GM13977 (cell line): Measurements from ENCODE around the gene P2RX4.
"Not testable (repeated sequence)": the region's sequence is repeated elsewhere in the genome, so short reads cannot be mapped to it uniquely, and the experiment has no call there.

Experiments
- DNase-seq: peaks from one replicate; pipeline ENCODE4 v3.0.0; 2012; ENCODE audit warnings: low spot score
- in situ Hi-C: fragments of 300-500 bp; cut with MboI; formaldehyde crosslinking; loops from one replicate; pipeline ENCODE4 v1.12.0; 2022; ENCODE audit warnings: low sequenced_read_pairs, low pct_unique_long_range_greater_than_20kb, mixed read lengths, inconsistent platforms; ENCODE audit not compliant: unreplicated experiment
- TF ChIP-seq, protein P1 (sequence below): IDR thresholded peaks from 2 replicates; pipeline ENCODE4 v1.5.1; 2012; ENCODE audit warnings: mild to moderate bottlenecking, control low read depth; ENCODE audit not compliant: insufficient read depth; ENCODE audit errors: extremely low read depth, missing control alignments

The P2RX4 gene

GRCh38 chr12:121226399-121226798, 16.5 kb downstream of the P2RX4 start:
- TF ChIP-seq, protein P1, sequence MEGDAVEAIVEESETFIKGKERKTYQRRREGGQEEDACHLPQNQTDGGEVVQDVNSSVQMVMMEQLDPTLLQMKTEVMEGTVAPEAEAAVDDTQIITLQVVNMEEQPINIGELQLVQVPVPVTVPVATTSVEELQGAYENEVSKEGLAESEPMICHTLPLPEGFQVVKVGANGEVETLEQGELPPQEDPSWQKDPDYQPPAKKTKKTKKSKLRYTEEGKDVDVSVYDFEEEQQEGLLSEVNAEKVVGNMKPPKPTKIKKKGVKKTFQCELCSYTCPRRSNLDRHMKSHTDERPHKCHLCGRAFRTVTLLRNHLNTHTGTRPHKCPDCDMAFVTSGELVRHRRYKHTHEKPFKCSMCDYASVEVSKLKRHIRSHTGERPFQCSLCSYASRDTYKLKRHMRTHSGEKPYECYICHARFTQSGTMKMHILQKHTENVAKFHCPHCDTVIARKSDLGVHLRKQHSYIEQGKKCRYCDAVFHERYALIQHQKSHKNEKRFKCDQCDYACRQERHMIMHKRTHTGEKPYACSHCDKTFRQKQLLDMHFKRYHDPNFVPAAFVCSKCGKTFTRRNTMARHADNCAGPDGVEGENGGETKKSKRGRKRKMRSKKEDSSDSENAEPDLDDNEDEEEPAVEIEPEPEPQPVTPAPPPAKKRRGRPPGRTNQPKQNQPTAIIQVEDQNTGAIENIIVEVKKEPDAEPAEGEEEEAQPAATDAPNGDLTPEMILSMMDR = no peak

GRCh38 chr12:121226871-121227270, 16.9 kb downstream of the P2RX4 start:
- in situ Hi-C loops, DNase-seq: not testable (repeated sequence)

More at GRCh38 chr12:121226399-121226798, 16.5 kb downstream of the P2RX4 start:
- DNase-seq = no peak
- in situ Hi-C loops = no loop called here

GRCh38 chr12:121227294-121227693, 17.4 kb downstream of the P2RX4 start:
- in situ Hi-C loops = no loop called here
- TF ChIP-seq, protein P1 = no peak
- DNase-seq = peak; percentile 75

- in situ Hi-C loops = no loop called here
- DNase-seq = no peak
- TF ChIP-seq, protein P1 = no peak
These were observed 19.2 kb downstream of the P2RX4 start for GRCh38 chr12:121228919-121229665.

GRCh38 chr12:121229826-121230537, 20.1 kb downstream of the P2RX4 start:
- TF ChIP-seq, protein P1 = peak; percentile 87
- in situ Hi-C loops = not testable (repeated sequence)
- DNase-seq = peak; percentile 81

DNA sequence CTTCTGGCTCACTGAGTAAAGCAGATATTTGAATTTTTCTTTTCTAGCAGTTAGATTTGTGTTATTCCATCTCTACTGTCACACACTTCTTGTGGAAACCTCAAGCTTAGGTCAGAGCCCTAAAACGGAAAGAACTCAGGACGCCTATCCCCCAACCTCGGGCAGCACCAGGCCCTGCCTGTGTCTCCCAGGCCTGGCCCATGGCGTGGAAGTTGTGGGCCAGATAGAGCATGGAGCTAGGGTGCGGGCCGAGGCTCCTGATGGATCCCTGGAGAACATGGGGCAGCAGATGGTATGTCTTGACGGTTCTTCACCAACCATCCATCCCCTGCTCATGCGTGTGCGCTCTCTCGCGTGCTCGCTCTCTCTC, 20.6 kb downstream of the P2RX4 start:
- no peak for DNase-seq
- in situ Hi-C loops = no loop called here
- TF ChIP-seq, protein P1 = no peak

DNA sequence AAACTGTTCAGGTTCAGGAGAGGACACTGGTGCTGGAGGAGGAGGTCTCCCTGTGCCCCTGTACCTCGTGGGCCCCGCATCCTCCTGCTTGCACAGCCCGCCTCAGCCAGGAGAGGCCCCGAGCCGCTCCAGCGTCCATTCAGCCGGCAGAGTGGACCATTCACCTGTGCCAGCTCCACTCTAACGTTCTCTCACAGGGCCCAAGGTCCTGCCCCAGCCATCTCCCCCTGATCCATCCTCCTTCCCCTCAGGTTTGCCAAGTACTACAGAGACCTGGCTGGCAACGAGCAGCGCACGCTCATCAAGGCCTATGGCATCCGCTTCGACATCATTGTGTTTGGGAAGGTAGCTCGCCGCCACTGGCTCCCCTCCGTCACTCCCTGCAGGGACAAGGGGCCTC, 22.2 kb downstream of the P2RX4 start:
- in situ Hi-C loops = no loop called here
- no peak for DNase-seq
- TF ChIP-seq, protein P1 = no peak
